ENCODE measurements around the gene CBFA2T3.

Gene CBFA2T3

DNA sequence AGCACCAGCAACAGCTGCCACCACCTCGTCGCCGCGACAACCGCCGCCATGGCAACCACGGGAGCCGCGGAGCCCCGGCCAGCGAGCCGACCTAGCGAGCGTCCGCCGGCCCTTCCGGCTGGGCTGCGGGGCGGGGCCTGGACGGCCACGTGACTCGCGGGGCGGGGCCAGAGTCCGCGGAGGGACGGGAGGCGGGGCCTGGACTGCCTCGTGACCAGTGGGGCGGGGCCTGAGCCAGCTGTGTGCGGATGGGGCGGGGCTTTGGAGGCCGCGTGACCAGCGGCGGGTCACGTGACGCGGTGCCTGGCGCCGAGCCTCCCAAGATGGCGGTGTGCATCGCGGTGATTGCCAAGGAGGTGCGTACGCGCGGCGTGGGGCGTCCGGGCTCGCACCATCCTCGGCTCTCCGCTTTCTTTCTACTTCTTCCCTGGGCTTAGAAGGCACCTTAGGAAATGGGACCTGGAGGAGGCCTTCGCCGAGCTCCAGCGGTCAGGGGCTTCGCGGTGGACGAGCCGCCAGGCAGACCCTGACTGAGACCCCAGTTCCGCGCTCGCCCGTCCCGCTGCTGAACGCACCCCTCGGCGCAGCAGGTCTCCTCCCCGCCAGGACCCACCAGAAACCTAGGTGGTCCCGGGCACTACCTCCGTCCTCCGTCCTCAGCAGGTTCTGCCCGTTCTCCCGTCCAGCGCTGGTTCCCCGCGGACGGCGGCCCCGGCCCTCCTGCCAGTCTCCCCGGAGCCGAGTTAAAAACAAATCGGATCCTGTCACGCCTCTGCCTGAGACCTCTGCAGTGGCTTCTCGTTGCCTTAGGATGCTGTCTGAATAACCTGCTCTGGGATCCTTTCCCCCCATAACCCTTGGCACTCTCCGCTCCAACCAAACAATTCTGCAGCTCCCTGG is 119.9 kb downstream of the CBFA2T3 start, which contains the start of the genes GALNS and TRAPPC2L:
Gene GALNS, minus strand, starts transcription at position 120 of the 900 bp plus-strand sequence. Its CDS starts 70 bp downstream, at position 50.
Gene TRAPPC2L, plus strand, starts transcription at position 300 of the 900 bp plus-strand sequence. Its CDS starts 24 bp downstream, at position 324.
- peak; percentile 99 for DNase-seq (ENCODE audit: low read depth)

DNA sequence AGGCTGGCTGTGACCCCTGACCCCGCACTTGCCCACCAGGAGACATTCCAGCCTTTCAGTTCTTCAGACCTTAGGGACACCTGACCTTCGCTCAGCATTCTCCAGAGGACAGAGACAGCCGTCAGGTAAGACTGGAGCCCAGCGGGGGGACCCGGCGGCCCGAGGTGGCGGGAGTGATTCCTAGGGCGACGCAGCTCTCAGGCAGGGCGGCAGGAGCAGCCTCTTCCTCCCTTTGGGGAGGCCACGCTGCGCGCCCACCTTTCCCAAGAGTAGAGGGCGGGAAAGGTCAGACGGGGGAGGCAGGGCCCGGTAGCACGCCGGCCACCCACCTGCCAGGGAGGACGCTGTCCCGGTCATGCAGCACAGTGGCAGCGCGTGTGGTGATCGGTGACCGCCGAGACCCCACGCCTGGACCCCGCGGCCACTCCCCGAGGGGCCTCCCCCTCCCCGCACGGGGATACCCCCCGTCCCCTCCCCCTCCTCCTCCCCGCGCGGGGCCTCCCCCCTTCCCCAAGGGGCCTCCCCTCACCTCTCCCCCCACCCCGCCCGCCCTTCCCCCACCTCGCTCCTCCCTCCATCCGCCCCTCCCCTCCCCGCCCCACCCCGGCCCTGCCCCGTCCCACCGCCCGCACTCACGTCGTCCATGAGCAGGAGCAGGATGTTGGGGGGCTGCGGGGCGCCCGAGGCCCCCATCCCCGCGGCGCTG is 120.7 kb downstream of the CBFA2T3 start:
- DNase-seq (ENCODE audit: low read depth), result no peak

DNA sequence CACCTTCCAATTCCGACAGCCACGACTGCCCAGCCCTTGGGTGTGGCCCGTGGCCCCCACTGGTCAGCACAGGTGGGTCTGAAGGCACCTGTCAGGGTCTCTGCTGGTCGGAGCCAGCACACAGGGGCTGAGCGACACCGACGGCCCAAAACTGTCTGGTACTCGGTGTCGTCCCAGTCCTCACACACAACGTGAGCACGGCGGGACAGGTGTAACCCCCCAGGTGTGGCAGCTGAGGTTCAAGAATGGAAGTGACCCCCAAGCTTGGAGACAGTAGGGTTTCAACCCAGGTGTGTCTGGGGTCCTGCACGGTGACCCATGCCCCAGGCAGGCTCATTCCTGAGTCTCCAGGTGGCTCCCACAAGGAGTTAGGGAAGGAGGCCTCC is 121.3 kb downstream of the CBFA2T3 start:
- no peak for DNase-seq (ENCODE audit: low read depth)

DNA sequence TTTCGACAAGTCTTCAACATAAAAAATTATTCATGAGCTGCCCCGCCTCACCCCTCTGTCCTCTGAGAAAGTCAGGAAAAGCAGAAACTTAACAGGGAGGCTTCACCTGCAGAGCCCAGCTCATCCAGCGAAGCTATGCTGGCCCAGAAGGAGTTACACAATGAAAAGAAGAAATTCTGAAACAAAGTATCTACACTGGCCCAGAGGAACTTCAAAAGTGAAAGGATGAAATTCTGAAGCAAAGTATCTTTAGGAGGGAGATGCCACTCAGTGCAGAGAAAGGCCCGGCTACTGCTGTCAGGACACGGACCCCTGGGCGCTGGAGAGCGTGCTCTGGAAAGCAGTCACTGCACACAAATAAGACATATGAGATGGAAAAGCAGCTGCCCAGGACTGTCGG is 121.8 kb downstream of the CBFA2T3 start:
- no peak for DNase-seq (ENCODE audit: low read depth)

DNA sequence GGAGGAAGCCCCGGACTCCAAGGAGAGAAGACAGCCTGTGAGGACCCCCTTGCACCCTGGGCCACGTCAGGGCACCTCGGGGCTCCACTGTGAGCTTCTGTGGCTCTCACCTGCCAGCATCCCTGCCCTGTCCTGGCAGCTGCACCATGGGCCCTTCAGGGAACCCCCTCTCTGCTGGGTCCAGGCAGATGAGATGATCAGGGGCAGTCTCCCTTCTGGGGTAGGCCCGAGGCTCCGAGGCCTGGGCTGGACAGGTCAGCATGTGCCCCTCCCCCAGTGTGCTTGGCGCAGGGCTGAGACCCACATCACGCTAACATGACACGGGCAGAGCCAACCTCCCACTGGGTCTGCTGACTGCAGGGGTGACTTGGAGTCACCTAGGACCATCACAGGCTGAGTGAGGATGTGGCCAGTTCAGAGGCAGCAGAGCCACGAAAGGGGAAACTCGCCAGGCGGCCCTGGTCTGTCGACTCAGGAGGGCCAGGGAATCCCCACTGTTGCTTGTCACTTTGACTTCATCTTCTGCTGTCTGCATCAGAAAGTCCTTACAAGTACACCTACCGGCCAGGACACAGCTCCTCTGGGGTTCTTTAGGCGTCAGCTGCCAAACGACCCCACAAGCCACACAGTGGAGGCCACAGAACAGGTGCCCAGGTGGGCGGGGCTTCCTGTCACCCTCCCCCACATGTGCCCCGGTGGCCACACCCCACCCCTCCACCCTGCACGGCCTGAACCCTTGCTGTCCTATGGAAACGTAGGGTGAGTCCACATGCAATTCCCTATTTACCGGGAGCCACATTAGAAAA is 122.5 kb downstream of the CBFA2T3 start:
- peak; percentile 8 for DNase-seq (ENCODE audit: low read depth)

DNA sequence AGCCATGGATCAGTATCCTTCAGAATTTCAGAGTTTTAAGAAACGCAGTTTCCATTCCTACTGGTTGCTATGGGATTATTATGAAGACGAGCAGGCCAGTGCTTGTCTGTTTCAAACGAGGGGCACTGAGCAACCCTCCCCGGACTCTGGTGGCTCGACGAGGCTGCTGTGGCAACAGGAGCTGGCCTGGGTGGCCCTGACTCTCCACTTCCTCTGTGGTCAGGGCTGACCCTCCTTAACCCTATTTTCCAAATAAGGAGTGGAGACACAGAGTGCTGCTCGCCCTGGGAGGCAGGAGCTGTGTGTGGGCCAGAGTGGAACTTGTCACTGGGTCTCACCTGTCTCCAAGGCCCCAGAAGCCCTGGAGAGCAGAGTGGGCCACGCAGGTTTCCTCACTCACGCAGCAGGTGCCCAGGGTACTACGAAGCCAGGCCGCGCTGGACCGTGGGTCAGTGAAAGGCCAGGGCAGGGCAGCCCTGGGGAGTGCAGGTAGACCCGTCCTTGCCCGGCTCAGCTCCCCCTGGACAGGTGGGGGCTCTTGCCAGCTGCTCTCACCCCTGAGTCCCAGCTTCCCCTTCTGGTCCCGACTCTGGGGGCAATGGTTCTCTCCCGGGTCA is 123.6 kb downstream of the CBFA2T3 start:
- no peak for DNase-seq (ENCODE audit: low read depth)

DNA sequence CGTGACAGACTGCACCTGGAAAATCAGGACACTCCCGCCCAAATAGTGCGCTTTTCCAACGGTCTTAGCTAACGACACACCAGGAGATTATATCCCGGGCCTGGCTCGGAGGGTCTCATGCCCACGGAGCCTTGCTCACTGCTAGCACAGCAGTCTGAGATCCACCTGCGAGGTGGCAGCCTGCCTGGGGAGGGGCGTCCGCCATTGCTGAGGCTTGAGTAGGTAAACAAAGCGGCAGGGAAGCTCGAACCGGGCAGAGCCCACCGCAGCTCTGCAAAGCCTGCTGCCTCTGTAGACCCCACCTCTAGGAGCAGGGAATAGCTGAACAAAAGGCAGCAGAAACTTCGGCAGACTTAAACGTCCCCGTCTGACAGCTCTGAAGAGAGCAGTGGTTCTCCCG is 125.4 kb downstream of the CBFA2T3 start:
- no peak for DNase-seq (ENCODE audit: low read depth)

DNA sequence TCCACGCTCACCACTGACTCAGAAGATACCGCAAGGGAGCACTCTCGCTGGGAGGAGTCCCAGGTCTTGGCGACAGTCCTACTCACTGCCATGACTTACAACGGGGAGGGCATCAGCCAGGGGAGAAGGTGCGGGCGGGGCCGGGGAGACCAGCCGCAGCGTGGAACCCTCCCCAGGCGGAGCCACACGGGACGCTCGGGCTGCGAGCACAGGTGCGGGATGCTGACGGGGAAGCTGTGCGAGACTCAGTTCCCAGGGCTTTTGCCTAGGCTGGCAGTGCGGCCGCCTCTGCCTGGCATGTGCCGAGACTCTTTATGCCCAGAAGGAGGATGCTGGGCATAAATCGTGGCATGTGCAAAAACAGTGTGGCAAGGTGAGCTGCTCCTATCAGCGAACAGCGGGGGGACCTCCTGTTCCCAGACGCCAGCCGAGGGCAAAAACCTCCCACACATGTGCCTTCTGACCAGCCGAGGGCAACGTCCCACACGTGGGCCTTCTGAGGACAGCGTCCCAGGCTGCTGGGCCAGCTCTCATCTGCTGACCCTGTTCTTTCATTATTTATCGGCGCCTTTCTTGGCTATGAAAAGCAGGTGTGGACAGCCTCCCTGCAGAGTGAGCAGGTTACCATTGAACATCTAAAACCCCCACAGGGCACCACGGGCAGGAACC is 126.3 kb downstream of the CBFA2T3 start:
- DNase-seq (ENCODE audit: low read depth), result no peak

DNA sequence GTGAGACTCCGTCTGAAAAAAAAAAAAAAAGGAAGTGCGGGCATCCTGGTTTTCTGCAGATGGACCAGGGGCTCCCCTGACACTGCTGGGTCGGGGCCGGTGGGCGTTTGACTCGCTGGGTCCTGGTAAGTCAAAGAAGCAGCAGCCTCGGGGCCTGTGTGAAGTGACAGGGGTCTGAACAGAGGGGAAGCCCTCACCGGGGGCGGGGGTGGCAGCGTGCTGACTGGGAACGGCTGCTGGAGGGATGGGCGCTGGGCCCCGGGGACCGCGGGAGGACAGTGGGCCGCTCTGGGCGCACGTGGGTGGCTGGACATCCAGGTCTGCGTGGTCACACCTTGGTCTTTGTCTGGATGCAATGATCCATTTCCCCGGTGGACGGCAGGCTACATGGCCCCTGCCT is 128.4 kb downstream of the CBFA2T3 start:
- no peak for DNase-seq (ENCODE audit: low read depth)

DNA sequence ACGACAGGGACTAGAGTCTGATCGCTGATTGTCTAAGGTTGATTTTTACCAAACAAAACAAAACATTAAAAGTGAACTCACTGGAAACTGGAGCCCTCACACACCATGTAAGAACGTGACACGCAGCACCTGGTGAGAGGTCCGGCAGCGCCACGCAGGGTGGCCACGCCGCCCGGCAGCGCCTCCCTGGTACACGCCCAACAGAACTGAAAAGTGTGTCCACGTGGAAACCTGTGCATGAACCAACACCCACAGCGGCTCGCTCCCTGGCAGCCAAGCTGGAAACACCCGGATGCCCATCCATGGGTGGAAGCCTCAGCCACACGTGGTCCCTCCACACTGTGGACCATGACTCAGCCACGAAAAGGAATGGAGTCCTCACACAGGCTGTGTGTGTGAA is 129.4 kb downstream of the CBFA2T3 start:
- DNase-seq (ENCODE audit: low read depth), result no peak

DNA sequence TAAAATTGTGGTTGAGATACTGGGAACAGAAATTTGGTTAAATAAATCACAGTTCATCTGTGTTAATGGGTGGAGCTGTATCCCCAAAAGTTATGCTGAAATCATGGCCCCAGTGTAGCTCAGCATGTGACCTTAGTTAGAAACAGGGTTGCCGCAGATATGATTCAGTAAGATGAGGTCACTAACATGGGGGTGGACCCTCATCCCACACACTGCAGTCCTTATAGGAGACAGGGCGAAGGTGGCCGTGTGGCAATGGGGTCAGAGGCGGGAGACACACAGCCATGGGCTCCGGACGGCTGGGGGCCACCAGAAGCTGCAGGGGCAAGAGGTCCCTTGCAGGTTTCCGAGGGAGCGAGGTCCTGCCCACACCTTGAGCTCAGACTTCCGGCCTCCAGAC is 130.9 kb downstream of the CBFA2T3 start:
- no peak for DNase-seq (ENCODE audit: low read depth)

DNA sequence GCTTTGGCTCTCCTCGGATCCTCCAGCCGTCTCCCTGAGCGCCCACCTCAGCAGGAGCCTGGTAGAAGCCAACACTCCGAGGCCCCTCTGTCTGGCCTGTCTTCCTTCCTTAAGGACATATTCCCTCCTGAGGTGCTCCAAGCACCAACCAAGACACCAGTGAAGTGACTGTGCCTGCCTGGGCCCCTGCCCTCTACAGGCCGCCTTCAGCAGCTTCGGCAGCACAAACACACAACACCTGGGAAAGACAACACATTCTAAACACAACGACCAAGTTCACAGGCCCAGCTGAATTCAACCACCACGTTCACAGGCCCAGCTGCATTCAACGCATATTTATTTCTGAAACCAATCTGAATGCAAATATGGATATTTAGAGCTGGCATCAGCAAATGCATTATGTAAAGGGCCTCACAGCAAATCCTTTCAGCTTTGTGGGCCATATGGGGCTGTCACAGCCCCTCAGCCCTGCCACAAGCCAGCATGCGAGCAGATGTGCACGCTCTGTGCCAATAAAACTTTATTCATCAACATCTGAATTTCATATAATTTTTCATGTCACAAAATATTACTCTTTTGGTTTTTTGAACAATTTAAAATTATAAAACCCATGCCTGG is 132.5 kb downstream of the CBFA2T3 start:
- DNase-seq (ENCODE audit: low read depth), result no peak

DNA sequence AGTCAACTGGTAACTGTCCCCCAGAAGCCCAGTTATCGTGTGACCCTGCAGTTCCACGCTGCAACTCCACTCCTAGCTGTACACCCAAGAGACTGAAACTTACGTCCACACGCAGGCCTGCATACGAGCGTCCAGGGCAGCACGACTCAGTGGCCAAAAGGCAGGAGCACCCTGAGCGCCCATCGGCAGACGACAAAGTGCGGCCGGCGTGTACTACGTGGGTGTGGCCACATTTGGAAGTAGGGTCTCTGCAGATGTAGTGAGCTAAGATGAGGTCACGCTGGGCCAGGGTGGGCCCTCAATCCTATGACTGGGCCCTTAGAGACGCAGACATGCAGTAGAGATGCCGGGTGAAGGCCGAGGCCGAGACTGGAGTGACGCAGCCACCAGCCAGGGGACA is 133.8 kb downstream of the CBFA2T3 start:
- DNase-seq (ENCODE audit: low read depth), result no peak

DNA sequence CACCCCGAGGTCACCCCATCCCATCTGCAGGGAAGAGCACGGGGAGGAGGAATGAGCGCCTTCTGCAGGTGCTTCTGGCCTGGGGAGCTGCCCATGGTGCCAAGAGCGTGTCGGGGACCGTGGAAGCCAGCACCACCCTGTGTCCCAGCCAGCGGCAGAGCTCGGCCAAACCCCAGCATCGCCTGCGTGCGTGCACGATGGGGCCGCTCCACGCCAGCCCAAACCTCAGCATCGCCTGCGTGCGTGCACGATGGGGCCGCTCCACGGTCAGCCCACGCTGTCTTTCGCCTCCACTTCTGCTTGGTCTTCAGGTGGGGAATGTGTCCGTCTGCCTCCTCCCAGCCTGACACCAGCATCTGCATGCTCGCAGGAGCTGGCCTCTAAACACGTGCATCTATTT is 134.2 kb downstream of the CBFA2T3 start:
- DNase-seq (ENCODE audit: low read depth), result no peak

DNA sequence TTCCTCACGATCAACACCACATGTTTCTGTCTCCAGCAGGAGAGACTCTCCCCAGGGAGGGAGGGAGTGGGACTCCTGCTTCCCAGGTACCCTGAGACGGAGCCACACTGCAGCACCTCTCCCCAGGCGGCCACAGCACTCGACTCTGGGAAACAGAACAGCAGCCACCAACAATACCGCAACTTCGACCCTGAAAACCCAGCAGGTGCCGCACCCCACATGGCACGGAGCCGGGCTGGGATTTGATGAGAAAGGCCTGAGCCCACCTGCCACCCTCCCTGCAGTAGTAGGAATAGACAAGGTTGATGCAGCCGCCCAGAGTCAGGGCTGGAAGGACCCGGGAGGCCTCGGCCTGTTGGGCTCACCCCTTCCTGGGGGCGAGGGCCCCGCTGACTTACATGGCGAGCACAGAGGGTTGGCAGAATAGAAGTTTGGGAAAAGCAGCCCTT is 134.7 kb downstream of the CBFA2T3 start:
- no peak for DNase-seq (ENCODE audit: low read depth)

DNA sequence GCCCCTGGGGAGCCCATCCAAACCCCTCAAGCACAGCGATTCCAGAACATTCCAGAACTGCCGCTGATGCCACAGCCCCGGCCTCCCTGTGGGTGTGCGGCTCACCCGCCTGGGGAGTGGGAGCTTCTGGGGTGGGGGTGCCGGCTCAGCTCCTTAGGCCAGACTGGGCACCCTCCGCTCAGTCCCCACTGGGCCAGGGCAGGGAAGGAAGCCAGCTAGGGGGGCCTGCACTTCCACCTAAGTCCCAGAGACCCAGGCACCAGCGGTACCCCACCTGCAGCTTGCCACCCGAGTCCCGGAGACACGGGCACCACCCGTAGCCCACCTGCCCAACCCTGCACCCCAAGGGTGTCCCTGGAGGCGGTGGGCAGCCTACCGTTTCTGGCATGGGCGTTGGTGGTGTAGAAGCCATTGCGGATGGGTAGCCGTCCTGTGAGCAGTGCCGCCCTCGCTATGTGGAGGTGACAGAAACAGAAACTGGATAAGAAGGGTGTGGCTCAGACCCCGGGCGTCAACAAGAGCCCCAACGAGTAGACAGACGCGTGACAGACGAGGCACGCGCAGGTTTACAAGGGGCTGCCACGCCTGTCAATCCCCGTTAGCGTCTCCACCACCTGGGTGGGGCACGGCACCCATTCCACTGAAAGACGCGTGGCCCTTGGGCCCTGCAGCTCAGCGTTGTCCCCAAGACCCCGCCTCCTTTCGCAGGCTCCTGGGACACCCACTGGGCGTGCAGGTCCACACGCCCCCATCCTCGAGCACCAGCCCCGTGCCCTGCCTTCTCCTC is 135.3 kb downstream of the CBFA2T3 start:
- DNase-seq (ENCODE audit: low read depth), result no peak

DNA sequence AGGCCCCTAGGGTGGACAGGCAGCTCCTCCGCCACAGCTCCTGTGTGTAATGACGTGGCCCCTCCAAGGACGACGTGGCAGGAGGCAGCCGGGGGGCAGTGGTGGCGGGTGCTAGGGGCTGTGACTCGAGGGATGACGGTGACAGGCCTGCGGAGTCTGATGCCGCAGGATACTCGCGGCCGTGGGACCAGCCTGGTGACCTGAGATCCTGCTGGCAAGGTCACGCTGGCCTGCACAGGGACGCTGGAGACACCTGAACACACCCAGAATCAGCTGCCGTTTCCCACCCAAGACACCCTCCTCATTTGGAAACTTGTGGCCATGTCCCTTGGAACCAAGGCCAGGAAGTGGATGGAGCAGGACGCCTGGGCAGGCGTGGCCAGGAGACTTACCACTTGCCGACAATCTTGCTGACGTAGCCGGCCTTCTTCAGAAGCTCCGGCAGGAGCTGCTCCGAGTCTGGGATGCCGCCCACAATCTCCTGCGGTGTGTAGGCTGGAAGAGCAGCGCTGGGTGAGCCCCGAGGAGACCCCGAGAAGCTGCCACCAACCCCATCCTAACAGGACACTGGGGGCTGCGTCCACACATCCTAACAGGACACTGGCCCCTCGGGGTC is 136.3 kb downstream of the CBFA2T3 start:
- DNase-seq (ENCODE audit: low read depth), result no peak

DNA sequence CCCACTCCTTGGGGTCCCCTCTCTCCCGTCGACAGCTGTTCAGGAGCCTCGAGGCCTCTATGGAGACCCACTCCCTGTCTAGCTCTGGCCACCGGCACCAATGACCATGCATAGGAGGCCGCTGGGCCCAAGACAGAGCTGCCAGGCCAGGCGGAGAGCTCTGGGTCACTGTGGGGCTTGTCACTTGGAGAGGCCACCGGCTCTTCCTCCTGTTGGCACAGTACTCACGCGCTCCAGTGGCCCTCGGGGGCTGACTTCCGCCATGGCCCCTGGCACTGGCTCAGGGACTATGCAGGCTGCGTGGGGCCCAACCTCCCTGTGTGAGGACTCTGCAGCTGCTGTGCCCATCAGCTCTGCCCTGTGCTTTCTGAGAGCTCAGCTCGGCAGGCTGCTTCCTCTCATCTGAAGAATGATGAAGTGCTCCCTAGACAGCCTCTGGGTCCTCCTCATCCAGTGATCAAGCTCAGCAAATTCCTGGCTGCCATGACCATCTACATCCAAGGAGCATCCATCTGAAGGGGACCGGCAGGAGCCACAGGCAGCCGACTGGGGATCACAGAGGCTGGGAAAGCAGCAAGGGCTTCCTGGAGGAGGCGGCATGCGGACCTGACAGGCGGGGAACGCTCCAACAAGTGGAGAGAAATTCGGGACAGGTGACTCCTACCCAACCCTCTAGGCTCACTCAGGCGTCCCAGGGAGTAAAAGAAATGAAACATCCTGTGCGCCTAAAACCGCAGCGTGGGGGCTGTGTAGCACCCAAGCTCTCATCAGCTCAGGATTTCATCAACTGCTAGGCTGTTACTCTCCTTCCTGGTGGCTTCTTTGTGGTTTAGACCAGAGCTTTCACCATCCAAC is 137.0 kb downstream of the CBFA2T3 start:
- DNase-seq (ENCODE audit: low read depth), result no peak
